PFSK-1 (cell line): Measurements from ENCODE around the gene TMEM176B.

Experiments
- FOXP2 ChIP-seq: optimal IDR thresholded peaks from 2 replicates; pipeline ENCODE3; 2011; ENCODE audit warnings: borderline replicate concordance, control low read depth, inconsistent platforms; ENCODE audit not compliant: insufficient read depth; ENCODE audit errors: extremely low read length, extremely low read depth
- POLR2AphosphoS5 ChIP-seq: IDR thresholded peaks from 2 replicates; pipeline ENCODE4 v1.6.1; 2012; ENCODE audit warnings: low read depth, mild to moderate bottlenecking, control low read depth, low read length, moderate library complexity
- REST ChIP-seq, 2 experiments: IDR thresholded peaks; 2 replicates each; pipeline versions ENCODE4 v1.6.1 to v1.8.0; 2011 to 2012; ENCODE audit warnings: low read depth in 2 of 2, low read length in 2 of 2, control low read depth in 1 of 2, inconsistent platforms in 1 of 2, mild to moderate bottlenecking in 1 of 2, moderate library complexity in 1 of 2; ENCODE audit not compliant: insufficient read depth in 1 of 2
- SIN3A ChIP-seq: IDR thresholded peaks from 2 replicates; pipeline ENCODE4 v1.6.1; 2012; ENCODE audit warnings: mild to moderate bottlenecking, low read length, moderate library complexity, borderline replicate concordance; ENCODE audit not compliant: insufficient read depth
- TAF1 ChIP-seq: IDR thresholded peaks from 2 replicates; pipeline ENCODE4 v1.6.1; 2012; ENCODE audit warnings: low read length, control low read depth, borderline replicate concordance; ENCODE audit not compliant: insufficient read depth

TMEM176B gene

GRCh38 chr7:150751702-150752101 is 48.5 kb downstream of the TMEM176B start:
- no peak for TF ChIP-seq POLR2AphosphoS5
- no peak for TF ChIP-seq SIN3A
- TF ChIP-seq FOXP2, result no peak
- no peak for TF ChIP-seq REST (IDR thresholded peaks at IDR 0.05; ENCODE audit: insufficient read depth in 1 of 2, low read depth in 2 of 2, low read length in 2 of 2)
- TF ChIP-seq TAF1, result no peak

- TF ChIP-seq REST (IDR thresholded peaks at IDR 0.05; ENCODE audit: insufficient read depth in 1 of 2, low read depth in 2 of 2, low read length in 2 of 2) (no peak), FOXP2 (no peak)
These were observed 51.8 kb downstream of the TMEM176B start for GRCh38 chr7:150748376-150748775.

- TF ChIP-seq POLR2AphosphoS5, result no peak
These were observed 53.2 kb downstream of the TMEM176B start for GRCh38 chr7:150746921-150747320.

GRCh38 chr7:150745876-150746275 is 54.3 kb downstream of the TMEM176B start:
- TF ChIP-seq TAF1 (no peak), SIN3A (no peak), POLR2AphosphoS5 (no peak), REST (IDR thresholded peaks at IDR 0.05; ENCODE audit: insufficient read depth in 1 of 2, low read depth in 2 of 2, low read length in 2 of 2) (no peak), FOXP2 (no peak)

GRCh38 chr7:150745086-150745485 is 55.1 kb downstream of the TMEM176B start:
- TF ChIP-seq REST (IDR thresholded peaks at IDR 0.05; ENCODE audit: insufficient read depth in 1 of 2, low read depth in 2 of 2, low read length in 2 of 2) (no peak), SIN3A (no peak), TAF1 (no peak), FOXP2 (no peak), POLR2AphosphoS5 (no peak)
